Neural cell (in vitro differentiated cells): Measurements from ENCODE around the gene NANOS3.

Experiments
- EP300 ChIP-seq: fragments of 450-650 bp; conservative IDR thresholded peaks from 2 replicates; pipeline ENCODE4 v1.6.1; 2014; ENCODE audit warnings: antibody characterized with exemption, mild to moderate bottlenecking, moderate library complexity; ENCODE audit not compliant: poor library complexity, severe bottlenecking
- EZH2 ChIP-seq: fragments of 200-600, 300-800 bp; shearing (Covaris generic), sonication (generic); IDR thresholded peaks from 2 replicates; pipeline ENCODE4 v1.6.1; 2014; ENCODE audit warnings: antibody characterized with exemption, low read length, borderline replicate concordance, mild to moderate bottlenecking; ENCODE audit not compliant: insufficient read depth, poor library complexity, severe bottlenecking
- MXI1 ChIP-seq: fragments of 450-650 bp; conservative IDR thresholded peaks from 2 replicates; pipeline ENCODE4 v1.6.1; 2014; ENCODE audit warnings: antibody characterized with exemption, mild to moderate bottlenecking; ENCODE audit not compliant: poor library complexity, severe bottlenecking
- POLR2AphosphoS5 ChIP-seq: IDR thresholded peaks from 2 replicates; pipeline ENCODE4 v1.6.1; 2012
- RAD21 ChIP-seq: fragments of 450-650 bp; conservative IDR thresholded peaks from 2 replicates; pipeline ENCODE4 v1.6.1; 2014; ENCODE audit warnings: antibody characterized with exemption, mild to moderate bottlenecking, moderate library complexity
- SMC3 ChIP-seq: fragments of 450-650 bp; conservative IDR thresholded peaks from 2 replicates; pipeline ENCODE4 v1.6.1; 2014; ENCODE audit warnings: antibody characterized with exemption, mild to moderate bottlenecking, moderate library complexity; ENCODE audit not compliant: poor library complexity
- TAF1 ChIP-seq: IDR thresholded peaks from 2 replicates; pipeline ENCODE4 v1.6.1; 2012; ENCODE audit warnings: low read depth
- TF ChIP-seq, protein P1 (sequence below): fragments of 450-650 bp; IDR thresholded peaks from 2 replicates; pipeline ENCODE4 v1.5.1; 2014; ENCODE audit warnings: antibody characterized with exemption, mild to moderate bottlenecking, moderate library complexity; ENCODE audit not compliant: poor library complexity, severe bottlenecking
- TF ChIP-seq, protein P2 (sequence below): IDR thresholded peaks from 2 replicates; pipeline ENCODE4 v1.6.1; 2012; ENCODE audit warnings: borderline replicate concordance

DNA sequence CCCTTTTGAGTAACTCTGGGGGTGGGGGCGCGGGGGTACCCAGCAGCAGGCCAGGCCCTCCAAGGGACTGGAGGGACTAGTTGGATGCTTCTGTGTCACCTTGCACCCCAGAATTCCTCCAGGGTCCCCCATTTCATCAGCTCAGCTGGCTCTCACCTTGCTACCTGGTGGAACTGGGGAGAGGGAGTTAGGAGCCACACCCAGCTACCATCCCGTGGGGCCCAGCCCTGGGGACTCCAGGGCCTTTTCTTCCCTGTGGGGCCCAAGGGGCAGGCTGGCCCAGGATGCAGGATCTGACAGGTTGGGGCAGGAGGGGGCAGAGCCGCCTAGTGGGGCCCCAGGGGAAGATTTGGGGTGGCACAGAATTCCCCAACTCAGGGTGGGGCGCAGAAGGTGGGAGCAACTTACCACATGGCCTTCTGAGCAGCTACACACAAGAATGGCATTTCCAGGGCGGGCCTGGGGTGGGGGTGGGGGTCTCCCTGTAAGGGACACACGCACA lies 32.8 kb upstream of the NANOS3 start:
- TF ChIP-seq, protein P1, sequence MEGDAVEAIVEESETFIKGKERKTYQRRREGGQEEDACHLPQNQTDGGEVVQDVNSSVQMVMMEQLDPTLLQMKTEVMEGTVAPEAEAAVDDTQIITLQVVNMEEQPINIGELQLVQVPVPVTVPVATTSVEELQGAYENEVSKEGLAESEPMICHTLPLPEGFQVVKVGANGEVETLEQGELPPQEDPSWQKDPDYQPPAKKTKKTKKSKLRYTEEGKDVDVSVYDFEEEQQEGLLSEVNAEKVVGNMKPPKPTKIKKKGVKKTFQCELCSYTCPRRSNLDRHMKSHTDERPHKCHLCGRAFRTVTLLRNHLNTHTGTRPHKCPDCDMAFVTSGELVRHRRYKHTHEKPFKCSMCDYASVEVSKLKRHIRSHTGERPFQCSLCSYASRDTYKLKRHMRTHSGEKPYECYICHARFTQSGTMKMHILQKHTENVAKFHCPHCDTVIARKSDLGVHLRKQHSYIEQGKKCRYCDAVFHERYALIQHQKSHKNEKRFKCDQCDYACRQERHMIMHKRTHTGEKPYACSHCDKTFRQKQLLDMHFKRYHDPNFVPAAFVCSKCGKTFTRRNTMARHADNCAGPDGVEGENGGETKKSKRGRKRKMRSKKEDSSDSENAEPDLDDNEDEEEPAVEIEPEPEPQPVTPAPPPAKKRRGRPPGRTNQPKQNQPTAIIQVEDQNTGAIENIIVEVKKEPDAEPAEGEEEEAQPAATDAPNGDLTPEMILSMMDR: no peak
- TF ChIP-seq MXI1: no peak
- TF ChIP-seq EZH2: no peak
- no peak for TF ChIP-seq RAD21
- TF ChIP-seq POLR2AphosphoS5: no peak
- no peak for TF ChIP-seq EP300
- TF ChIP-seq, protein P2, sequence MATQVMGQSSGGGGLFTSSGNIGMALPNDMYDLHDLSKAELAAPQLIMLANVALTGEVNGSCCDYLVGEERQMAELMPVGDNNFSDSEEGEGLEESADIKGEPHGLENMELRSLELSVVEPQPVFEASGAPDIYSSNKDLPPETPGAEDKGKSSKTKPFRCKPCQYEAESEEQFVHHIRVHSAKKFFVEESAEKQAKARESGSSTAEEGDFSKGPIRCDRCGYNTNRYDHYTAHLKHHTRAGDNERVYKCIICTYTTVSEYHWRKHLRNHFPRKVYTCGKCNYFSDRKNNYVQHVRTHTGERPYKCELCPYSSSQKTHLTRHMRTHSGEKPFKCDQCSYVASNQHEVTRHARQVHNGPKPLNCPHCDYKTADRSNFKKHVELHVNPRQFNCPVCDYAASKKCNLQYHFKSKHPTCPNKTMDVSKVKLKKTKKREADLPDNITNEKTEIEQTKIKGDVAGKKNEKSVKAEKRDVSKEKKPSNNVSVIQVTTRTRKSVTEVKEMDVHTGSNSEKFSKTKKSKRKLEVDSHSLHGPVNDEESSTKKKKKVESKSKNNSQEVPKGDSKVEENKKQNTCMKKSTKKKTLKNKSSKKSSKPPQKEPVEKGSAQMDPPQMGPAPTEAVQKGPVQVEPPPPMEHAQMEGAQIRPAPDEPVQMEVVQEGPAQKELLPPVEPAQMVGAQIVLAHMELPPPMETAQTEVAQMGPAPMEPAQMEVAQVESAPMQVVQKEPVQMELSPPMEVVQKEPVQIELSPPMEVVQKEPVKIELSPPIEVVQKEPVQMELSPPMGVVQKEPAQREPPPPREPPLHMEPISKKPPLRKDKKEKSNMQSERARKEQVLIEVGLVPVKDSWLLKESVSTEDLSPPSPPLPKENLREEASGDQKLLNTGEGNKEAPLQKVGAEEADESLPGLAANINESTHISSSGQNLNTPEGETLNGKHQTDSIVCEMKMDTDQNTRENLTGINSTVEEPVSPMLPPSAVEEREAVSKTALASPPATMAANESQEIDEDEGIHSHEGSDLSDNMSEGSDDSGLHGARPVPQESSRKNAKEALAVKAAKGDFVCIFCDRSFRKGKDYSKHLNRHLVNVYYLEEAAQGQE: no peak
- no peak for TF ChIP-seq TAF1
- TF ChIP-seq SMC3: no peak
